Spleen (tissue), 7 donors: ENCODE data around the gene HMX1.

Experiments
- POLR2A ChIP-seq, 3 donors: fragments of 450-650 bp; IDR thresholded peaks; one replicate each; pipeline ENCODE4 v1.5.1; 2017; ENCODE audit warnings: antibody characterized with exemption in 3 of 3, mild to moderate bottlenecking in 1 of 3
- POLR2AphosphoS5 ChIP-seq, 3 donors: sonication (generic); formaldehyde crosslinking; IDR thresholded peaks; one replicate each; pipeline ENCODE4 v1.5.1; 2017; ENCODE audit warnings: antibody characterized with exemption in 3 of 3
- TF ChIP-seq, protein P1 (sequence below), 11 experiments: fragments of 200-600 bp in 7 of 11; fragments of 450-650 bp in 4 of 11; sonication (generic) in 4 of 11; IDR thresholded peaks in 8 of 11; conservative IDR thresholded peaks in 3 of 11; 1 replicate in 7 of 11; 2 replicates in 4 of 11; pipeline versions ENCODE4 v1.4.0 to v1.8.0; 2016 to 2021; ENCODE audit warnings: antibody characterized with exemption in 11 of 11, inconsistent platforms in 4 of 11, mild to moderate bottlenecking in 1 of 11
- donor health status: DM: no; HTN: no; CAD: no; lungs with moderate emphysema.
- donor health status: DM: no; HTN: no; CAD: no.
- donor health status: DM: no; HTN: no; CAD: no.

DNA sequence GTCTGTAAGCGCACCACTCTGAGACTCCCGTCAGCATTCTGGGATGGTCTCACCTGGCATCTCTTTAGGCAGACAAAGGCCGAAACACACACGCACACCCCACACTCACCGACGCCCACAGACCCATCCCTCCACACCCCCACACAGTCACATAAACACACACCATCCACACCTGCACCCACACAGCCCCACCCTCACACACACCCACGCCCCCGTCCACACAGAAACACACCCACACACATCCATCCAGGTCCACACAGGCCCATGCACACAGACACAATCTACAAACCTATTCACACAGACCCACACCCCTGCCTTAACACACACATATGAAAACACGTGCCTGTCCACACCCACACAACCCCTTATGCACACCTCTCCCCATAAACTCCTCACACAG, 9.2 kb upstream of the HMX1 start:
- TF ChIP-seq, protein P1, sequence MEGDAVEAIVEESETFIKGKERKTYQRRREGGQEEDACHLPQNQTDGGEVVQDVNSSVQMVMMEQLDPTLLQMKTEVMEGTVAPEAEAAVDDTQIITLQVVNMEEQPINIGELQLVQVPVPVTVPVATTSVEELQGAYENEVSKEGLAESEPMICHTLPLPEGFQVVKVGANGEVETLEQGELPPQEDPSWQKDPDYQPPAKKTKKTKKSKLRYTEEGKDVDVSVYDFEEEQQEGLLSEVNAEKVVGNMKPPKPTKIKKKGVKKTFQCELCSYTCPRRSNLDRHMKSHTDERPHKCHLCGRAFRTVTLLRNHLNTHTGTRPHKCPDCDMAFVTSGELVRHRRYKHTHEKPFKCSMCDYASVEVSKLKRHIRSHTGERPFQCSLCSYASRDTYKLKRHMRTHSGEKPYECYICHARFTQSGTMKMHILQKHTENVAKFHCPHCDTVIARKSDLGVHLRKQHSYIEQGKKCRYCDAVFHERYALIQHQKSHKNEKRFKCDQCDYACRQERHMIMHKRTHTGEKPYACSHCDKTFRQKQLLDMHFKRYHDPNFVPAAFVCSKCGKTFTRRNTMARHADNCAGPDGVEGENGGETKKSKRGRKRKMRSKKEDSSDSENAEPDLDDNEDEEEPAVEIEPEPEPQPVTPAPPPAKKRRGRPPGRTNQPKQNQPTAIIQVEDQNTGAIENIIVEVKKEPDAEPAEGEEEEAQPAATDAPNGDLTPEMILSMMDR (IDR thresholded peaks at IDR 0.05 in 8 of 11, conservative IDR thresholded peaks at IDR 0.05 in 3 of 11), result no peak
- TF ChIP-seq POLR2AphosphoS5 (IDR thresholded peaks at IDR 0.05), result no peak
- TF ChIP-seq POLR2A (IDR thresholded peaks at IDR 0.05), result no peak
